Activated T-helper 9 cell treated with anti-CD3 and anti-CD28 coated beads, Interleukin-2, amount 50 U/mL, for 16 hours (primary cell): Measurements from ENCODE around the gene VCX2.
"Not testable (repeated sequence)": the region's sequence is repeated elsewhere in the genome, so short reads cannot be mapped to it uniquely, and the experiment has no call there.

ENCODE experiments used
- DNase-seq: peaks from one replicate; pipeline ENCODE4 v3.0.0-alpha.2; 2020; ENCODE audit warnings: low read depth

Gene VCX2

DNA sequence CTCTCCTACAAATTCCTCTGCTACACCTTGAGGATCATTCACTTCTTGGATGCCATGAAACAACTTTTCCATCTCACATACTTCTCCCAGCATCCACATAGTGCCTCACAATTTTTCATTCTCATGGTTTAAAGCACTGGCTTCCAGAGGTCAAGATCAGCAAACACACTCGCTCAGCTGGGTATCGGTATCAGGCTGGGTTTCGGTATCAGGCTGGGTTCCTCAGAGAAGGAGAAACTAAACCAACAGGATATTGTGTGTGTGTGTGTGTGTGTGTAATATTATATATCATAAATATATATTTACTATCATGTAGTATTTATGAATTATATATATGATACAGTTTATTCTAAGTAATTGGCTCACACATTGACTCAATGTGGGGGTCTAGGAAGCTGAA lies at the start of gene VCX2:
Gene VCX2 (minus strand): TSS at position 99 of the 400 bp plus-strand sequence. CDS start 624 bp downstream, outside the sequence.
- DNase-seq = not testable (repeated sequence)

- DNase-seq = no peak
Observed at GRCh38 chrX:8204943-8205342, 33.9 kb upstream of the VCX2 start.

DNA sequence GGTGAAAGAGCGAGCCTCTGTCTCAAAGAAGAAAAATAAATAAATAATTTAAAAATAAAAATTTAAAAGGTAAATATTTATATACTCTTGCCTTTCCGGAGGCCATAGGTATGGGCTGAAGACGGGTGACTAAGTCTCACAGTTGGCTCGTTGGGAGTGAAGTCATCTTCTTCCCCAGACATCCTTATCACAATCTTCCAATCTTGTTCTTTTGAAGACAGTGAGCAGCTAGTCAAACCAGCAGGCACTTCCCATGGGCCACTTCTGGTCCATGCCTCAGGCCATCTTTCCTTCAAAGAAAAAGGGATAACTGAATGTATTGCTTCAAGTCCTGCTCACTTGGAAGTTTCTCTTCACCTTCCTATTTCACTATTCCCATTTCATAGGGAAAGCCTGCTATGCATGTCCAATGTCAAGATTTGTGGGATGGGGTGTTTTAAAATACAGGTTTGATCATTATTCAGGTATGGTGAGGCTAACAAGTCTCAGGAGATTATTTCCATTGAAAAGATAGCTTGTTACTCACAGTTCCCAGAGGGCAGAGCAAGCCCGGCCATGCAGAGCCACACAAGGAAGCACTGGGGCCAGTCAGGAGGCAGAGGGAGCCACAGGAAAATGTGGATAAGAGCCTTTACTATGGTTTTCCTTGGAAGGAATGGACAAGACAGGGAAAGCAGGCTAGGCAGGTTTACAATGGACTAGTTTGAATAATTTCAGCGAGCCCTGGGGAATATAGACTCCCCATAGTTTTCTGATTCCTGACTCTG lies 33.3 kb upstream of the VCX2 start:
- DNase-seq = no peak

DNA sequence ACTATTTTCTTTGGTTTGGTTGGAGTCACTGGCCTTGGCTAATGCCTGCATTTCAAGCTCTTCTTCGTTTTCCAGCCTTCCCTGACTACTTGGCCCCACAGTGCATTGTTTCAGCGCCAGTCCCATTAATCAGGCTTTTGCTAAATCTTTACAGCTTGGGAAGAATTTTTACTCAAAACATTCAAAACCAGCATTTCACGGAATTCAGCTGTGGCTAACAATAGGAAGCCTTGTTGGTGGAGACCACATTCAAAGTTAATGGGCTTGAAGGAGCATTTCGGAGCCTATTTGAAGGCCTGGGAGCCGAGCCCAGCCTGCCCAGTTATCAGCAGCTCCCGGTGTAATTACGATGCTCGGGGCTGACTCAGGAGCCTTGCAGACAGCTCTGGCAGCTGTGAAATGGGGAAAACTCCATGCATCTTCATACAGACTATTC lies 30.8 kb upstream of the VCX2 start:
- no peak for DNase-seq

DNA sequence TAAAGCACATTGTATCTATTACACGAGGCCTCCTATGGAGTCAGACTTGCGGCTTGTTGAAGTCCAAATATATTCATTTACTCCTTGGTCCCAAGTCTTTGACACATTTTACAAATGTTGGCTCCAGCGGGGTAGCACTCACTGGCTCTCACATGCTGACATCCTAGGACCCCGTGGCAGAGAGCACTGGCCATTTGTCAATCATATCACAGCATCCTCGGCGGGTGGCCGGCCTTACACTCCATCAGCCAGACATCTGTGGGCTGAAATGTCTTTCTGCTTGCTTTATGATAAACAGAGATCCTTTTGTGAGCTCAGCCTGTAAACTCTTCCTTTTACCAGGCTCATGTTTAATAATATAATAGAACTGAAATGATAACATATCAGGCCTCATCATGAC lies 25.7 kb upstream of the VCX2 start:
- no peak for DNase-seq

- no peak for DNase-seq
Observed at GRCh38 chrX:8194216-8194615, 23.1 kb upstream of the VCX2 start.

- DNase-seq = no peak
Observed at GRCh38 chrX:8192276-8192675, 21.2 kb upstream of the VCX2 start.

- DNase-seq = no peak
Observed at GRCh38 chrX:8191022-8191421, 20.0 kb upstream of the VCX2 start.

GRCh38 chrX:8190341-8190830 lies 19.3 kb upstream of the VCX2 start:
- DNase-seq = no peak

DNA sequence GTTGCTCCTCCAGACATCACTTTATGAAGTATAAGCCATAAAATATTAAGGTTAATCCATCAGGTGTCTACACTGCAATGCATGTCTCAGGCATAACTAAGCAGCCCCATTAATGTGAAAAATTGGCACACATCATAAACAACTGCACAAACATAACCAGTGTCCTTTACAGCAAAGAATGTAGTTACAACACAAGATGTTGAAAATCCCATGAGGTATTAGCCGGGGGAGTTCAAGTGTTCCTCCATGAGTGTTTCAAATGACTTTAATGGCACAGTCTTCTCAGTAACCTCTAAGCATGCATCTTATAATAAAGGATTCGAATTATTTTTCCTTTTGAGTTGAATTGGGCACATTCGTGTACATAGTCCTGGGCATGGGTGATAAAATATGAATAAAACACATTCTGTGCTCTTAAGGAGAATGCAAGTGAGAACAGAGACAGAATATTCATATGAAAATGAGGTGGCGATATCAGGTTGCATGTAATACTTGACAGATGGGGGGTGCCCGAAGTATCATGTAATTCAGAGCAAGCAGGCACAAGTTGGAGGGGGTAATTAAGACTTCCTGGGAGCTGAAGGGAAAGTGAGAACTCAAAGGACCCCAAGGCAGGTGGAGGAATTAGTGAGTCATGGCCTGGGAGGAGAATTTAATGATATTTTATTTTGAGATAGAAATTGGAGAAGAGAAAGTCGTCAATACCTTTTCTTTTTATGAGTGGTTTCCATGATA lies 18.2 kb upstream of the VCX2 start:
- no peak for DNase-seq

GRCh38 chrX:8183346-8183745 lies 12.3 kb upstream of the VCX2 start:
- DNase-seq = no peak

DNA sequence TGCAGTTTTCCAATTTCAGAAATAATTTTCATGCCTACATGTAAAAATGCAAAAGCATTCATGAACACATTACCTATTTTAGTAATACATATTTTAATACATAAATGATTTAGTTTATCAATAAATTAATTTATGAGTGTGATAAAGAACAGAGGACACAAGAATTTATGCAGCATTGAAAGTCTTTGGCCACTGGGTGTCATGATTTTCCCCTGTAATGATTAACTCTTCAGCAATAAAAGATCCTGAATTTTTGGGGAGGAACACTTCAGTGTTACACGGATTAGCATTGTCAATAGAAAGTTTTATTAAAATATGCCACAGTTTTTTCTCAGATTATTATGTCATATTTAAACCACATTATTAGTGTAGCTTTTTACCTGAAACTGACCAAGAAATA lies 8.6 kb upstream of the VCX2 start:
- DNase-seq = no peak

DNA sequence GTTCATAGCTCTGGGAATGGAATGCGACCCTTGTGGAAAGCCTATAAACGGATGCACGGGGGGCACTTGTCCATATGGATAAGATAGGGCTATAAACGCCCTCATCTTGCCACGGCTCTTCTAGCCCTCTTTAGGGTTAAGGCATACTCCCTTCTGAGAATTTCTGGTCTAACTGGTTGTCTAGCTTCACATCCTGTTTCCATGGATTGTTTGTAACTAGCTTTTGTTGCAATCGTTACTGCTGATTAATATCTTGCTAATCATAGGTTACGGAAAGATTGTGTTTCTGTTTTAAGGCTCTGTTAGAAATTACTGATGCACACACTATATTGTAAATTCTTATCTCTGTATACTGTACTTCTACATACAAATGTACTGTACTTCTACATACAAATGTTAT lies 17.1 kb downstream of the VCX2 start:
- DNase-seq = not testable (repeated sequence)

DNA sequence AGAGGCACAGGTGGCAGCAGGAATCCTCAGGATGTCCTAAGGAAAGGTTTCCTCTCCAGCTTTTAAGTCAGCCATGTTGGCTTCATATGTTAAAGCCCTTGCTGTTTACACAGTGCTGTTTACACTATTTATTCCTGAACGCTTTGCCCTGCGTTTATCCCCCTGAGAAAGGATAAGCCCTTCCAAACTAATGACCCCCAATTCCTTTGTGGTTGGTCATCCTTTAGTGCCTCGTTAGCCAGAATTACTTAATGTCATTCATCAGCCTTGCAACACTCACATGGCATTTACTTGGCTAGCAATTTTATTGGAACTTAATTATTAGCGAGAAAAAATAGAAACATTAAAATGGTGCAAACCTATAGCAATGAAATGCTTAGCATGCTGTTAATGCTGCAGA lies 23.8 kb downstream of the VCX2 start:
- no peak for DNase-seq

DNA sequence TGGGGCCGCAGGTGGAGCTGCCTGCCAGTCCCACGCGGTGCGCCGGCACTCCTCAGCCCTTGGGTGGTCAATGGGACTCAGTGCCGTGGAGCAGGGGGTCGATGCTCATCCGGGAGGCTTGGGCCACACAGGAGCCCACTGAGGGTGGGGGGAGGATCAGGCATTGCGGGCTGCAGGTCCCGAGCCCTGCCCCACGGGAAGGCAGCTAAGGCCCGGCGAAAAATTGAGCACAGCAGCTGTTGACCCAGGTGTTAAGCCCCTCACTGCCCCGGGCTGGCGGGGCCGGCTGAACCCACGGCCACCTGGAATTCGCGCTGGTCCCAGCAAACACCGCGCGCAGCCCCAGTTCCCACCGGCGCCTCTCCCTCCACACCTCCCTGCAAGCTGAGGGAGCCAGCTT lies 26.1 kb downstream of the VCX2 start:
- no peak for DNase-seq

GRCh38 chrX:8141896-8142295 lies 29.2 kb downstream of the VCX2 start:
- DNase-seq = no peak

GRCh38 chrX:8140986-8141744 lies 29.9 kb downstream of the VCX2 start:
- DNase-seq = no peak

DNA sequence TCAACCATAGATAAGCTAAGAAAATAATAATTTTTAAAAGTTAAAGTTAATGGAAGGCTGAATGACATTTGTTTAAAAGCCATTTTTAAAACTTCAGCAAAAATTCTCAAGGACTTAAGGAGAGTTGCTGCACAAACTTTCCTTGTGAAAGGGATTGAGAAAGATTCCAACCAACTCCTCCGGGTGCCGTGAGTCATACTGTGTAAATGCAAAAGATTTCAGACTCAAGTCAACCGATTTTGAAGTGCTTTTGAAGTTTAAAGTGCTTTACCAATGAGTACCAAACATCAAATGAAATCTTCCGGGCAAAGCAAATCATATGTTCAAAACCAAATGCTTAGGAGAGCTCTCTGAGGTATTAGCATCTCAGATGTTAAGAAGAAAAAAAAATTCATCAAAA lies 31.4 kb downstream of the VCX2 start:
- no peak for DNase-seq

DNA sequence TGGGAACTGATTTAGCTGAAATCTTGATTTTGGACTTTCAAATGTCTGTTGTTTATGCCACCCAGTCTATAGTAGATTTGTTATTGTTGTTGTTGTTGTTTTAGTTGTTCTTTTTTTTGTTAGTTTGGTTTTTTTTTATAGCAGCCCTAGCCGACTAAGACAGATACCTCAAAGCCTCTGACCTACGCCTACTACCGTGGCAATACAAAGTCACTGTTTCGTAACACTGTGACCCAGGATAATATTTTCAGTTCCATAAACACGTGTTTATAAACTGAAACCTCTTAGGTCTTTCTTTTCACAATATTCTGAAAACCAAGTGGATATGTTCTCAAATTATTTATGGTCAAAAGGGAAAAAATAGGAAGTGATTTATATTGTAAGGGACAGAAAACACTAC lies 32.8 kb downstream of the VCX2 start:
- DNase-seq = no peak

GRCh38 chrX:8126648-8127047 lies 44.4 kb downstream of the VCX2 start:
- no peak for DNase-seq

GRCh38 chrX:8126092-8126491 lies 45.0 kb downstream of the VCX2 start:
- no peak for DNase-seq

DNA sequence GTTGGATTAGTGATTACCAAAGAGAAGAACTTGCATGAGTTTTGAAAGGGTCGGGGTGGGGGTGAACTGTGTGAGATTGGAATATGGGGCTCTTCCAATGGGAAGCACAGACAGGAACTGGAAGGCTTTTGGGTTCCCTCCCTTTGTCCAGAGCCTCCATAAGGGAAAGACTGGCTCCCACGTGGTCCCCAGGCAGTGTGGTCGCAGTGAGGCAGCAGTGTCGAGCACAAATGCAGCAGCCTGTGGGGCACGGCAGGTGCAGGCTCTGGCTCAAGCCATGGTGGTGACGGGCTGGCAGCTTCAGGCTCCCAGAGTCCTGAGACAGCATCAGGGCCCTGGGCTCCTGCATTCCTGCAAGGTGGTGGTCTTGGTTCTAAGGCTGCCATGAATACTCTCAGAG lies 45.5 kb downstream of the VCX2 start:
- no peak for DNase-seq

DNA sequence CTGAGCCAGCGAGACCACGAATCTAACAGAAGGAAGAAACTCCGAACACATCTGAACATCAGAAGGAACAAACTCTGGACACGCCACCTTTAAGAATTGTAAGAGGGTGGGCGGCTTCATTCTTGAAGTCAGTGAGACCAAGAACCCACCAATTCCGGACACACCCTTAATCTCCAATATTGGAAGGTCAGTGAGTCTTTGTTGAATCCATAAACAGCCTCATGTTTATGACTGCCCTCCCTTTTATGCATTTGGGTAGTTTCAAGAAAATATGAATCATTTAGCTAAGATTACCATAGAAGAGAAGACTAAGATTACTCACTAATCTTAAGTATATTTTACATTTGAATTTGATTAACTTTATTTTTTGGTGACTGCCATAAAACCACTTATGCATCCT lies 48.5 kb downstream of the VCX2 start:
- DNase-seq = no peak
